Measurements from ENCODE around the gene UBR3.

GRCh38 chr2:169994752-169995151 is 167.5 kb downstream of the UBR3 start:
- TF ChIP-seq CTCF (IDR thresholded peaks at IDR 0.05) (no peak), POLR2A (IDR thresholded peaks at IDR 0.05) (no peak)
